ENCODE results near the gene HOOK1.

HOOK1 gene

GRCh38 chr1:59771361-59771760 lies 43.4 kb upstream of the HOOK1 start:
- no peak overlapping the region for H3K4me3 ChIP-seq (ENCODE audit: control insufficient read depth, low read depth, low read length)
- TF ChIP-seq CTCF (conservative IDR thresholded peaks at IDR 0.05; ENCODE audit: control insufficient read depth, insufficient read depth, low read depth, low read length): no peak
- DNase-seq (ENCODE audit: low read depth): no peak

DNA sequence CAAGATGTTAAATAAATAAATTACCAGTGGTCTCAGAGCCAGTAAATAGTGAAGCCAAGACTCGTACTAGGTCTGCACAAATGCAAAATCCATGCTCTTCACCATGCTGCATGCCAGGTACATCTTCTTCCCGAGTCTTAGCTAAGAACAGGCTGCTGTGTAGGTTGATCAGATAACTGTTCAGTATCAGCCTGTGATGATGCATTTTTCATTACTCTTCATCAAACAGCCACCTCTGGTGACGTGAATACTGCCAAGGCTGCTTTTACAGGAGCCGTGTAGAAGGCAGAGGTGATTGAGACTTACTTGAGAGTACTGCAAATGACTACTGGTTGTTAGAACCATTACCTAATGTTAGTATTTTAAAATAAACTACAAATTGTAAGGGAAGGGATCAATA lies 39.3 kb upstream of the HOOK1 start:
- TF ChIP-seq CTCF (conservative IDR thresholded peaks at IDR 0.05; ENCODE audit: control insufficient read depth, insufficient read depth, low read depth, low read length): no peak

DNA sequence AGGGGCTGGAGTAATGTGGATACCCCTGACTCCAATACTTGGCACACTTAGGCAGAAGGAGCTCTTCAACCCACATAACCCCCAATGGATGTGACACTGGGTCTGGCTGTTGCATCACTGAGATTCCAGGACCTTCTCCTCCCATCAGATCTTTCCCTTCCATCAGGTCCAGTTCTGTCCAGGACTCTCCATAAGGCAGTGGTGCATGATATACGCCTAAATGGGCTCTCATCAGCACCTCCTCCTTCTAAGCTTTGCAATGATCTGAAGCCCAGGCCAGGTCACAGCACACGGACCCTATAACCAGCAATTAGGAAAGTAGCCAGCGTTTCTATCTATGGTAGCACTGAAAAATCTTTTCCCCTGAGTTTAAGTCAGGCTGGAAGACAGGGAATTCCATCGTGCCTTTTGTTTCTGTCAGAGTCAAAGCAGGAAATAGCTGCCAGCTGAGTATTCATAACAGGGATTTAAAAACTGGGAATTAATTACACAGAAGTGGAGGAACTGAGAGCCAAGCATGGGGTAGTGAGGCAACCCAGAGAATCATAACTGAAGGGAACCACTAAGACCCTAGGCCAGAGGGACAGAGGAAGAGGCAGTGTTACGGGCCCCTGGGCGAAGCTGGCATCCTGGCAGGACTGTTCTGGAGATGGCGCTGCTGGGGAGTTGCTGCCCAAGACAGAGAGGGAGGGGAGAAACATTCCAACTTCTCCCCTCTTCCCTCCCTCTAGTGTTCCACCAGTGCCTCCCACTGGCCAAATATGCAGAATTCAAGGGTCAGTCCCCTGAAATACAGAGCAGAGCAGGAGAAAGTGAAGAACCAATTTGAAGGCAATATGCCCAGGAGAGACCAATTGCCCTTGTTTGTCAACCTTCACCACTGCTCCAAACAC lies 37.5 kb upstream of the HOOK1 start:
- no peak for DNase-seq (ENCODE audit: low read depth)
- TF ChIP-seq CTCF (conservative IDR thresholded peaks at IDR 0.05; ENCODE audit: control insufficient read depth, insufficient read depth, low read depth, low read length): no peak
- no peak overlapping the region for H3K4me3 ChIP-seq (ENCODE audit: control insufficient read depth, low read depth, low read length)

More for the DNA sequence above, 39.3 kb upstream of the HOOK1 start:
- no peak for DNase-seq (ENCODE audit: low read depth)
- H3K4me3 ChIP-seq (ENCODE audit: control insufficient read depth, low read depth, low read length): no peak overlapping the region

DNA sequence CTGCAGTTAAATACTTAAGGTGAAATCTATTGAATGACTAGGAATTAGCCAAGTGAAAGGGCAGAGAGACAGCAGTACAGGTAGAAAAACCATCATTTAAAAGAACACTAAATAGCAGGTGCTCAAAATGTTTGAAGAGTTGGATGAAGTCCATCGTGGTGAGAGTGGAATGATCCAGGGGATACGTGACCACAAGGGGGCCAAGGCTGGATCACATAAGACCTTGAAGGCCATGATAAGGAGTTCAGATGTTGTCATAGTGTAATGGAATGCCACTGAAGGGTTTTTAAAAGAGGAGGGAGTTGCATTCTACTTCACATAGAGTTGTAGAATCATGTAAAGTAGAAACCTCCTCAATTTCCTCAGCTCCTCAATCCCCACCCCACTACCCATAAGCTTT lies 34.8 kb upstream of the HOOK1 start:
- no peak overlapping the region for H3K4me3 ChIP-seq (ENCODE audit: control insufficient read depth, low read depth, low read length)
- peak; percentile 12 for TF ChIP-seq CTCF (conservative IDR thresholded peaks at IDR 0.05; ENCODE audit: control insufficient read depth, insufficient read depth, low read depth, low read length)
- DNase-seq (ENCODE audit: low read depth): no peak

DNA sequence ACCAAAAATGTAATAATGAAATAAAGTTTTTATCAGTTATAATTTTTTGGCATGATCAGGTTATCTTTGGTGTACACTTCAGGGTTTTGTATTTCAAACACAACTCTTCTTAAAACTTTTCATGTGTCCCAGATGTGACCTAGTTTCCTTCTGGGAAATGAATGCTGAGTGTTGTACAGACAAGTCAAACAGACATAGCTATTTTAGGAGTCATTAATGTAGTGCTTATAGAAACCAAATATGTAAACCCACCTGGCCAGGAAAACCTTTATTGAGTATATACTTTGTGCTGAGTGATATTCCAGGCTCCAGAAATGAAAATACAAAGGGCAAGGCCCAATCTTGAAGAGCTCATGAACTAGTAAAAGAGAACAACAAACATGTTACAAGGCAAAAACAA lies 25.9 kb upstream of the HOOK1 start:
- no peak for TF ChIP-seq CTCF (conservative IDR thresholded peaks at IDR 0.05; ENCODE audit: control insufficient read depth, insufficient read depth, low read depth, low read length)
- DNase-seq (ENCODE audit: low read depth): no peak

DNA sequence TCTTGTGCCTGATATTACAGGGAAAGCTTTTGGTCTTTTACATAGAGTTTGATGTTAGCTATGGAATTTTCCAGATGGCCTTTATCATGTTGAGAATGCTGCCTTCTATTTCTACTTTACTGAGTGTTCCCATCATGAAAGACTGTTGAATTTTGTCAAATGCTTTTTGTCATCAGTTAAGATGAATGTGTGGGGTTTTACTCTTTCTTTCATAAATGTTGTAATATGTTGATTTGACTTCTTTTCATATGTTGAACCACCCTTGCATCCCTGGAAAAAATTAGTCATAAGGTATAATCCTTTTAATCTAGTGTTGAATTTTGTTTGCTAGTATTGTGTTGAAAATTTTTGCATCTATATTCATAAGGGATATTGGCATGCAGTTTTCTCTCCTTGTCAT lies 16.1 kb upstream of the HOOK1 start:
- DNase-seq (ENCODE audit: low read depth): no peak
- no peak for TF ChIP-seq CTCF (conservative IDR thresholded peaks at IDR 0.05; ENCODE audit: control insufficient read depth, insufficient read depth, low read depth, low read length)
- H3K4me3 ChIP-seq (ENCODE audit: control insufficient read depth, low read depth, low read length): no peak overlapping the region

More for the DNA sequence above, 25.9 kb upstream of the HOOK1 start:
- H3K4me3 ChIP-seq (ENCODE audit: control insufficient read depth, low read depth, low read length): no peak overlapping the region
